ENCODE data around the gene SERPINB8.

SERPINB8 gene

GRCh38 chr18:63964908-63965307 is 5.0 kb upstream of the SERPINB8 start:
- no peak for TF ChIP-seq TAF1 (IDR thresholded peaks at IDR 0.05; ENCODE audit: low read depth, low read length)
- TF ChIP-seq POLR2A (IDR thresholded peaks at IDR 0.05; ENCODE audit: low read depth, low read length), result no peak
- no peak for TF ChIP-seq PAX5 (IDR thresholded peaks at IDR 0.05; ENCODE audit: insufficient read depth, low read length, severe bottlenecking)
- TF ChIP-seq POLR2AphosphoS5 (IDR thresholded peaks at IDR 0.05; ENCODE audit: low read depth, low read length), result no peak
- TF ChIP-seq SPI1 (IDR thresholded peaks at IDR 0.05; ENCODE audit: low read depth, low read length), result no peak
- no peak for TF ChIP-seq POU2F2 (IDR thresholded peaks at IDR 0.05; ENCODE audit: low read depth, low read length)
- FAIRE-seq, result no peak
- no peak for DNase-seq (ENCODE audit: insufficient read length, low spot score)

GRCh38 chr18:63965716-63966330 is 4.1 kb upstream of the SERPINB8 start:
- no peak for DNase-seq (ENCODE audit: insufficient read length, low spot score)
- no peak for TF ChIP-seq POU2F2 (IDR thresholded peaks at IDR 0.05; ENCODE audit: low read depth, low read length)
- TF ChIP-seq POLR2AphosphoS5 (IDR thresholded peaks at IDR 0.05; ENCODE audit: low read depth, low read length), result no peak
- TF ChIP-seq SPI1 (IDR thresholded peaks at IDR 0.05; ENCODE audit: low read depth, low read length), result no peak
- no peak for TF ChIP-seq POLR2A (IDR thresholded peaks at IDR 0.05; ENCODE audit: low read depth, low read length)
- TF ChIP-seq TAF1 (IDR thresholded peaks at IDR 0.05; ENCODE audit: low read depth, low read length), result no peak
- no peak for TF ChIP-seq PAX5 (IDR thresholded peaks at IDR 0.05; ENCODE audit: insufficient read depth, low read length, severe bottlenecking)
- FAIRE-seq, result no peak

DNA sequence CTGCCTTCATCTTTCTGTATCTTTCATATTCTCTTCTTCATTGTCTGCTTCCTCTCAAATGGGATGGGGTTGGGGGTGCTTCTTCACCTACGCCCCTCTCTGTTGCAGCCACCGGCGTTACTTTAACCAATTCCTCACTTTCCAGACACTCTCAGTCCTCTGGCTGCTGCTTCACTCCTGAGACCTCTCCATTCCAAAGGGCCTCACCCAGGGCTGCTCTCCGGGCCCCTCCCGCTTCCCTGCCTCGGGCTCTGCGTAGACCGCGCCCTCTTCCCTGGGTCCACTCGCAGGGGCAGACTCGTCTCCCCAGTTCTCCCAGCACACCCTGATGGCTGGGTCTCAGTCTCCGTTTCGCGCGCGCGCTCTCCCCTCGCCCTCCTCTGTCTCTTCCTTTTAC is 926 bp downstream of the SERPINB8 start:
- DNase-seq (ENCODE audit: insufficient read length, low spot score), result no peak
- FAIRE-seq, result no peak
- no peak for TF ChIP-seq SPI1 (IDR thresholded peaks at IDR 0.05; ENCODE audit: low read depth, low read length)

- TF ChIP-seq POU2F2 (IDR thresholded peaks at IDR 0.05; ENCODE audit: low read depth, low read length), result no peak
- no peak for TF ChIP-seq POLR2AphosphoS5 (IDR thresholded peaks at IDR 0.05; ENCODE audit: low read depth, low read length)
- no peak for TF ChIP-seq POLR2A (IDR thresholded peaks at IDR 0.05; ENCODE audit: low read depth, low read length)
- no peak for TF ChIP-seq PAX5 (IDR thresholded peaks at IDR 0.05; ENCODE audit: insufficient read depth, low read length, severe bottlenecking)
- no peak for TF ChIP-seq TAF1 (IDR thresholded peaks at IDR 0.05; ENCODE audit: low read depth, low read length)
- TF ChIP-seq SPI1 (IDR thresholded peaks at IDR 0.05; ENCODE audit: low read depth, low read length), result no peak
- no peak for DNase-seq (ENCODE audit: insufficient read length, low spot score)
- FAIRE-seq, result no peak
Measured at GRCh38 chr18:63971320-63972001, 1.6 kb downstream of the SERPINB8 start.

GRCh38 chr18:63972002-63972376 is 2.1 kb downstream of the SERPINB8 start:
- no peak for TF ChIP-seq TAF1 (IDR thresholded peaks at IDR 0.05; ENCODE audit: low read depth, low read length)
- no peak for TF ChIP-seq POU2F2 (IDR thresholded peaks at IDR 0.05; ENCODE audit: low read depth, low read length)
- TF ChIP-seq SPI1 (IDR thresholded peaks at IDR 0.05; ENCODE audit: low read depth, low read length), result no peak
- no peak for TF ChIP-seq PAX5 (IDR thresholded peaks at IDR 0.05; ENCODE audit: insufficient read depth, low read length, severe bottlenecking)
- TF ChIP-seq POLR2A (IDR thresholded peaks at IDR 0.05; ENCODE audit: low read depth, low read length), result no peak
- no peak for TF ChIP-seq POLR2AphosphoS5 (IDR thresholded peaks at IDR 0.05; ENCODE audit: low read depth, low read length)
- no peak for FAIRE-seq
- DNase-seq (ENCODE audit: insufficient read length, low spot score), result no peak

DNA sequence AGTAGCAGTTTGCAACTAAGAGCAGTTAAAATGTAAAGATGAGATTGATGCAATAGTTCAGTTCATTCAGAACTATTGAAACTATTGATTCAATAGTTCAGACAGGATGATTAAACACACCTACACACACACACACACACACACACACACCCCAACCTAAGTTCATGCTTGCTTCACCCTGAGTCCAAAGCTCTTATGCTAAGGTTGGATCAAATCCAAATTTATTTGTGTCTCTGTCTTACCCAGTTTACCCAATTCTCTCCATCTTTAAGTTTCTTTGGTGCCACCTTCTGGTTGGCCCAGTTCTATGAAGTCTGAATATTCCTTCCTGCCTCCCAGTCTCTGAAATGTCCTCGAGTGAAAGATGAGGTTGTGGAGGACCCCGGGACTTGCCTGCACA is 5.1 kb downstream of the SERPINB8 start:
- DNase-seq (ENCODE audit: insufficient read length, low spot score) (no peak), FAIRE-seq (peak; percentile 70)
- TF ChIP-seq POLR2A (IDR thresholded peaks at IDR 0.05; ENCODE audit: low read depth, low read length), result no peak
- no peak for TF ChIP-seq POU2F2 (IDR thresholded peaks at IDR 0.05; ENCODE audit: low read depth, low read length)
- no peak for TF ChIP-seq PAX5 (IDR thresholded peaks at IDR 0.05; ENCODE audit: insufficient read depth, low read length, severe bottlenecking)
- TF ChIP-seq SPI1 (IDR thresholded peaks at IDR 0.05; ENCODE audit: low read depth, low read length), result no peak
- TF ChIP-seq TAF1 (IDR thresholded peaks at IDR 0.05; ENCODE audit: low read depth, low read length), result no peak

- FAIRE-seq (peak; percentile 41), DNase-seq (ENCODE audit: insufficient read length, low spot score) (no peak)
- TF ChIP-seq POLR2AphosphoS5 (IDR thresholded peaks at IDR 0.05; ENCODE audit: low read depth, low read length) (no peak), SPI1 (IDR thresholded peaks at IDR 0.05; ENCODE audit: low read depth, low read length) (peak; percentile 85)
Measured at GRCh38 chr18:63975628-63976027, 5.7 kb downstream of the SERPINB8 start.

DNA sequence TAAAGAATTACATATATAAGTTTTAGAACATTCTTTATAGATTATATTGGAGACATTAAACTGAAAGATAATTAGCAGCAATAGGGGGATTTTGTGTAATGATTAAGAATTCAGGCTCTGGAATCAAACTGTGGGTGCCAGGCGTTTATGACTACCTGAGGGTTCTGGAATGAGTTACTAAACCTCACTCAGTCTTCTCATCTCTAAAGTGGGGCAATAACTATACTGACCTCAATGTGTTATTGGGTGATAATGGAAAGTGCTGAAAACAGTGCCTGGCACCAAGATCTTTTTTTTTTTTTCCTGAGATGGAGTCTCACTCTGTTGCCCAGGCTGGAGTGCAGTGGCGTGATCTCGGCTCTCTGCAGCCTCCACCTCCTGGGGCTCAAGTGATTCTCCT is 7.2 kb downstream of the SERPINB8 start:
- DNase-seq (ENCODE audit: insufficient read length, low spot score) (no peak), FAIRE-seq (no peak)
- TF ChIP-seq TAF1 (IDR thresholded peaks at IDR 0.05; ENCODE audit: low read depth, low read length), result no peak
- no peak for TF ChIP-seq POLR2AphosphoS5 (IDR thresholded peaks at IDR 0.05; ENCODE audit: low read depth, low read length)
- TF ChIP-seq POU2F2 (IDR thresholded peaks at IDR 0.05; ENCODE audit: low read depth, low read length), result no peak
- TF ChIP-seq PAX5 (IDR thresholded peaks at IDR 0.05; ENCODE audit: insufficient read depth, low read length, severe bottlenecking), result no peak
- no peak for TF ChIP-seq SPI1 (IDR thresholded peaks at IDR 0.05; ENCODE audit: low read depth, low read length)
- TF ChIP-seq POLR2A (IDR thresholded peaks at IDR 0.05; ENCODE audit: low read depth, low read length), result no peak

- FAIRE-seq, result peak; percentile 89
- TF ChIP-seq POLR2AphosphoS5 (IDR thresholded peaks at IDR 0.05; ENCODE audit: low read depth, low read length) (no peak), SPI1 (IDR thresholded peaks at IDR 0.05; ENCODE audit: low read depth, low read length) (no peak), PAX5 (IDR thresholded peaks at IDR 0.05; ENCODE audit: insufficient read depth, low read length, severe bottlenecking) (no peak), TAF1 (IDR thresholded peaks at IDR 0.05; ENCODE audit: low read depth, low read length) (no peak), POU2F2 (IDR thresholded peaks at IDR 0.05; ENCODE audit: low read depth, low read length) (no peak), POLR2A (IDR thresholded peaks at IDR 0.05; ENCODE audit: low read depth, low read length) (no peak)
- no peak for DNase-seq (ENCODE audit: insufficient read length, low spot score)
Measured at GRCh38 chr18:63979409-63979920, 9.6 kb downstream of the SERPINB8 start.

DNA sequence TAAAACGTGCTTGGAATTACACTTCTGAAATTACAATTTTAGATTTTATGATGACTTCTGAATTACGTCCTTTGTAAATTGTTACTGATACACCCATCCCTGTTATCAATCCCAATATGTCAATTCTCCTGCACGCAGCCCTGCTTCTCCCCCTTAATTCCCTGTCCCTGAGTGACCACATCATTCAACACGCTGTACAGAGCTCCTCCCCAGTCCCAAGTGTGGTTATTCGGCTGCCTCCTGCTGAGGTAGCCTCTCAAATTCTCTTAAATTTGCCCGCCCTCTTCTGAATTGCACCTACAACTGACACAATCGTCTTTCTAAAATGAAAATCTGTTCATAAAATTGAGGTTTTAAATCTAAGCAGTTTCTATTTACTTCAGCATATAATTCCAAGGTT is 10.1 kb downstream of the SERPINB8 start:
- DNase-seq (ENCODE audit: insufficient read length, low spot score) (no peak), FAIRE-seq (no peak)
- TF ChIP-seq TAF1 (IDR thresholded peaks at IDR 0.05; ENCODE audit: low read depth, low read length), result no peak
- no peak for TF ChIP-seq POLR2A (IDR thresholded peaks at IDR 0.05; ENCODE audit: low read depth, low read length)
- TF ChIP-seq POLR2AphosphoS5 (IDR thresholded peaks at IDR 0.05; ENCODE audit: low read depth, low read length), result no peak
- no peak for TF ChIP-seq POU2F2 (IDR thresholded peaks at IDR 0.05; ENCODE audit: low read depth, low read length)
- TF ChIP-seq PAX5 (IDR thresholded peaks at IDR 0.05; ENCODE audit: insufficient read depth, low read length, severe bottlenecking), result no peak
- no peak for TF ChIP-seq SPI1 (IDR thresholded peaks at IDR 0.05; ENCODE audit: low read depth, low read length)

Data from GM12891 (cell line).